OCI-LY1 (cell line): Measurements from ENCODE around the gene ANKRD33B.

Experiments
- EZH2 ChIP-seq: fragments of 200-600 bp; sonication (generic), shearing (Covaris generic); IDR thresholded peaks from 2 replicates; pipeline ENCODE4 v1.8.0; 2017; ENCODE audit warnings: borderline replicate concordance, mixed run types, mild to moderate bottlenecking, antibody characterized with exemption, low read length, moderate library complexity, mixed read lengths
- TF ChIP-seq, protein P1 (sequence below): fragments of 200-600 bp; sonication (generic), shearing (Covaris generic); IDR thresholded peaks from 2 replicates; pipeline ENCODE4 v1.5.1; 2017; ENCODE audit warnings: mild to moderate bottlenecking, antibody characterized with exemption, low read length, moderate library complexity, mixed read lengths

GRCh38 chr5:10562201-10563109 is 1.4 kb upstream of the ANKRD33B start:
- TF ChIP-seq, protein P1, sequence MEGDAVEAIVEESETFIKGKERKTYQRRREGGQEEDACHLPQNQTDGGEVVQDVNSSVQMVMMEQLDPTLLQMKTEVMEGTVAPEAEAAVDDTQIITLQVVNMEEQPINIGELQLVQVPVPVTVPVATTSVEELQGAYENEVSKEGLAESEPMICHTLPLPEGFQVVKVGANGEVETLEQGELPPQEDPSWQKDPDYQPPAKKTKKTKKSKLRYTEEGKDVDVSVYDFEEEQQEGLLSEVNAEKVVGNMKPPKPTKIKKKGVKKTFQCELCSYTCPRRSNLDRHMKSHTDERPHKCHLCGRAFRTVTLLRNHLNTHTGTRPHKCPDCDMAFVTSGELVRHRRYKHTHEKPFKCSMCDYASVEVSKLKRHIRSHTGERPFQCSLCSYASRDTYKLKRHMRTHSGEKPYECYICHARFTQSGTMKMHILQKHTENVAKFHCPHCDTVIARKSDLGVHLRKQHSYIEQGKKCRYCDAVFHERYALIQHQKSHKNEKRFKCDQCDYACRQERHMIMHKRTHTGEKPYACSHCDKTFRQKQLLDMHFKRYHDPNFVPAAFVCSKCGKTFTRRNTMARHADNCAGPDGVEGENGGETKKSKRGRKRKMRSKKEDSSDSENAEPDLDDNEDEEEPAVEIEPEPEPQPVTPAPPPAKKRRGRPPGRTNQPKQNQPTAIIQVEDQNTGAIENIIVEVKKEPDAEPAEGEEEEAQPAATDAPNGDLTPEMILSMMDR = no peak
- no peak for TF ChIP-seq EZH2
